HCT116 (cell line): ENCODE measurements around the gene PCLO.
A peak's percentile ranks its signal among the peaks of the same experiment; 100 is the strongest.

Source experiments
- ATF3 ChIP-seq: IDR thresholded peaks from 2 replicates; pipeline ENCODE4 v1.6.1; 2012
- CBX3 ChIP-seq: IDR thresholded peaks from 2 replicates; pipeline ENCODE4 v1.6.1; 2012; ENCODE audit warnings: low read depth
- CTCF ChIP-seq, 3 experiments: fragments of 200-600 bp in 1 of 3; sonication (generic) in 1 of 3; IDR thresholded peaks in 2 of 3; conservative IDR thresholded peaks in 1 of 3; 2 replicates each; pipeline ENCODE4 v1.5.1; 2012 to 2017; ENCODE audit warnings: low read depth in 2 of 3, low read length in 2 of 3, antibody characterized with exemption in 1 of 3, borderline replicate concordance in 1 of 3, control low read depth in 1 of 3, mild to moderate bottlenecking in 1 of 3, mixed read lengths in 1 of 3, mixed run types in 1 of 3, moderate library complexity in 1 of 3; ENCODE audit not compliant: insufficient read depth in 1 of 3
- EZH2 ChIP-seq: fragments of 200-600 bp; sonication (generic); IDR thresholded peaks from 2 replicates; pipeline ENCODE4 v1.6.1; 2017; ENCODE audit warnings: antibody characterized with exemption, mixed run types
- MAX ChIP-seq: IDR thresholded peaks from 2 replicates; pipeline ENCODE4 v1.6.1; 2012
- POLR2A ChIP-seq: IDR thresholded peaks from 2 replicates; pipeline ENCODE4 v1.7.0; 2011; ENCODE audit warnings: borderline replicate concordance; ENCODE audit not compliant: insufficient read depth, insufficient read length; ENCODE audit errors: extremely low read depth
- POLR2AphosphoS5 ChIP-seq: IDR thresholded peaks from 2 replicates; pipeline ENCODE4 v1.6.1; 2011; ENCODE audit warnings: mild to moderate bottlenecking, low read depth, low read length, moderate library complexity
- RAD21 ChIP-seq: IDR thresholded peaks from 2 replicates; pipeline ENCODE4 v1.6.1; 2012; ENCODE audit warnings: low read depth, mild to moderate bottlenecking
- SIN3A ChIP-seq: IDR thresholded peaks from 2 replicates; pipeline ENCODE4 v1.6.1; 2012; ENCODE audit warnings: low read depth
- SP1 ChIP-seq: IDR thresholded peaks from 2 replicates; pipeline ENCODE4 v1.6.1; 2012; ENCODE audit warnings: low read depth
- SRF ChIP-seq: IDR thresholded peaks from 2 replicates; pipeline ENCODE4 v1.6.1; 2012; ENCODE audit warnings: low read depth

- TF ChIP-seq CTCF (IDR thresholded peaks at IDR 0.05 in 2 of 3, conservative IDR thresholded peaks at IDR 0.05 in 1 of 3; ENCODE audit: borderline replicate concordance in 1 of 3, insufficient read depth in 1 of 3, low read depth in 2 of 3, low read length in 2 of 3) (no peak), RAD21 (no peak), SP1 (no peak), ATF3 (no peak), POLR2A (no peak), EZH2 (no peak), CBX3 (no peak), SIN3A (no peak), MAX (no peak), POLR2AphosphoS5 (no peak), SRF (0 out of 2 replicates have a peak, but pooled peaks have one; percentile 33)
Measured at GRCh38 chr7:83021032-83021431, 141.7 kb downstream of the PCLO start.
